Measurements from ENCODE around the gene NFIX.

The NFIX gene

DNA sequence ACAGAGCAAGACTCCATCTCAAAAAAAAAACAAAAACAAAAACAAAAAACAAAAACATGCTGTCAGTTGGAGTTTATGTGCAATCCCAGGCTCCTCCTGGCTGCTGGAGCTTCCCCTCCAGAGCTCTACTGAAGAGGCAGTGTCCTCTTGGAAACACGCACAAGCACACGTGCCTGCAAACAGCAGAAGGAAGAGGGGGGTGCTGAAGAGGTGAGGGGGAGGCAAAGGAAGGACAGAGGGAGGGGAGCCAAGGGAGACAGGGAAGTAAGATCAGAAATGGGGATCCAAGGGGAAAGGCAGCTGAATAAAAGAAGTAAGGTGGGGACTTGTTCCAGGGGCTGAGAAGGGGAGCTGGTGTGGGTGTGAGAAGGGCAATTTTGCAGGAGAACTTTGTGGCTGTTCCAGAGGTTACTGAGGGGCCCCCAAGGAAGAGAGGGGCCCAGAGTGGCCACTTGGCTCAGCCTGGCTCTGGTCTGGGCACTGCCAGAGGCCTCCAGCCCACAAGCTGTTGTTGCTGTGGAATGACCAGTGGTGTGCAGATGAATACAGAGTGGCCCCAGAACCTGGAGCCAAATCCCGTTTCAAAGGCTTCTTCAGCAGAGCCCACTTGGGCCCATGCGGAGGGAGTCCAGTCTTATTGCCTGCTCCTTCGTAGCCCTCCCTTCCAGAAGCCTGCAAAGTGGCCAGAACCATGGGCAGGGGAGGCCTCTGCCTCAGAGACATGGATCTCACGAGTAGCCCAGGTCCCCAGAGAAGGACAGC lies 73.0 kb downstream of the NFIX start:
- CTCF ChIA-PET: interaction anchor here (0.9 to 2.2 kb wide), 2 partner anchors 26 to 103 kb away, joined by 4 to 8 read pairs; no protein-coding TSS in a partner anchor
- H3K36me3 Mint-ChIP-seq: no peaks in the 10 kb centered on the region
- no peak overlapping the region for H3K27ac Mint-ChIP-seq
- peaks cover 27% of the 10 kb centered on the region for H3K27me3 Mint-ChIP-seq
- H3K4me1 Mint-ChIP-seq: no peaks in the 10 kb centered on the region
- no peaks in the 10 kb centered on the region for H3K9me3 Mint-ChIP-seq
- no peak overlapping the region for H3K4me3 Mint-ChIP-seq
- DNase-seq: no peak

DNA sequence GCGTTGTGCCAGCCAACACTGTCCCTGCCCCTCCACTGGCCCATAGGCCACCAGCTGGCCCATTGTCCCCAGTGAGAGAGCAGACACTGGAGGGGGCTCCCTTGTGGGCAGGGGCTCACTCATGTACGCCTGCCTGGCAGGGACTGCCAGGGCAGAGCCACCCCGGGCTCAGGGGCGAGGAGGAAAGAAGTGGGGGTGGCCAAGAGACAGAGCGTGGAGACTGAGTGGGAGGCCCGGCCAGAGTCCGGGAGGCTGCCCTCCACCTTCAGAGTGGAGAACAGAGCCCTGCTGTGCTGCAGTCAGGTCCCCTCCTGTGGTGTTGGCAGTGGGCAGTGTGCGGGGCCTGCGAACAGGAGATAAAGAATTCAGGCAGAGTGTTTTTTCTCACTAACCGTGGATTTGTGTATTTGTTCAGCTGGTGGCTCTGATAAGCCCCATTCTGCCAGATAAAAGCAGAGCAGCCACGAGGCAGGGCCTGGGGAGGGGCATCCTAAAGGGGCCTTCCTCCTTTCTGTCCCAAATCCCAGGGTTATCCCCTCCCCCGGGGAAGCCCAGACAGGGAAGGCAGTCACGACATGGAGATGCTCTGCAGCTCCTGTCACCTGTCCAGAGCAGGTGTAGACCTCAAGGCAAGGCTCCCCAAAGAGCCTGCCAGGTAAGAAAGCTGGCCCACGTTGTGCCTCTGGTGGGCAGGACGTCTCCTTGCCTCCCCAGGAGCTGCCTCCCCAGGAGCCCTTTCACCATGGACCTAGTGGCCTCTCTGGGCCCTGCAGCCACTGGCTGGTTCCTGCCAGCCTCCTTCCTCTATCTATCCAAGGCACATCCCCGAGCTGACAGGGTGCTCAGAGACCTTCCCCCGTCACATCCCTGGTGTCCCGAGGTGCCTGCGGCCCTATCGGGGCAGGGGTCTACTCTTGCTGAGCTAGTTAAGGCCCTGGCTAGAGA lies 74.4 kb downstream of the NFIX start:
- Mint-ChIP-seq H3K27me3 (peaks cover 22% of the 10 kb centered on the region), H3K36me3 (no peaks in the 10 kb centered on the region), H3K4me1 (no peaks in the 10 kb centered on the region), H3K27ac (no peak overlapping the region), H3K9me3 (no peaks in the 10 kb centered on the region), H3K4me3 (no peak overlapping the region)
- DNase-seq: no peak
- CTCF ChIA-PET: interaction anchor here (2.1 kb wide), 1 partner anchor 8 kb away, joined by 14 read pairs; no protein-coding TSS in a partner anchor

DNA sequence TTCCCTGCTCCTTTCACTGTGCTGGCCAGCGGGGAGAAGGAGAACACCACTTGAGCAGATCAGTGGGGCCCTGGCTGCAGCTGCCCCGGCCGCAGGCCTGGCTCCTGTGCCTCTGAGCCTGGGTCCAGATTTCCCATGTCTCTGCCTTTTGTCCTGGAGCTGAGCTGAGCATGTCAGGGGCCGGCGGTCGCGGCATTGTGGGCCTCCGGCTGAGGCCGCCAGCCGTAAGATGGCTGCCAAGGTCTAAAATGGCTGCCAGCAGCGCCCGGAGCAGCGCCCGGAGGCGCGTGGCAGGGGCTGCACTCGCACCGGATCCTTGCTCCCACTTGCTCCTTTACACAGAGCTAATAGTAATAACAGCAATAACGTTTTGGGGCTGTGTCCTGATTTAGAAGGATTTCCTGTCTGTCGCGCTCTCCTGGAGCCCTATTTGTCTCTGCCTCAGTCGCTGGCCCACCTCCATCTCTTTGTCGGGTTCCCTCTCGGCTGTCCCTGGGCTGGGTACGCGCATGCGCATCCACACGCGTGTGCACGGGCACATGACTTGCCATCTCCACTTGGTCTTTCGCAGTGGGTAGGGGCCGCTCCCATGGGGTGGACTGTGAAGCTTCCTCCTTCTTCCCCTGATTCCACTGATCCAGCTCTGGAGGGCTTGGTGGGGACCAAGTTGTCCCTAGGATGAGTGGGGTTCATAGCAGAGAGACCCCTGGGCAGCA lies 75.3 kb downstream of the NFIX start:
- Mint-ChIP-seq H3K27ac (no peak overlapping the region), H3K27me3 (peaks cover 25% of the 10 kb centered on the region), H3K4me1 (no peaks in the 10 kb centered on the region), H3K4me3 (no peak overlapping the region), H3K9me3 (no peaks in the 10 kb centered on the region), H3K36me3 (no peaks in the 10 kb centered on the region)
- DNase-seq: no peak
- CTCF ChIA-PET: interaction anchor here (2.1 kb wide), 1 partner anchor 9 kb away, joined by 14 read pairs; no protein-coding TSS in a partner anchor

DNA sequence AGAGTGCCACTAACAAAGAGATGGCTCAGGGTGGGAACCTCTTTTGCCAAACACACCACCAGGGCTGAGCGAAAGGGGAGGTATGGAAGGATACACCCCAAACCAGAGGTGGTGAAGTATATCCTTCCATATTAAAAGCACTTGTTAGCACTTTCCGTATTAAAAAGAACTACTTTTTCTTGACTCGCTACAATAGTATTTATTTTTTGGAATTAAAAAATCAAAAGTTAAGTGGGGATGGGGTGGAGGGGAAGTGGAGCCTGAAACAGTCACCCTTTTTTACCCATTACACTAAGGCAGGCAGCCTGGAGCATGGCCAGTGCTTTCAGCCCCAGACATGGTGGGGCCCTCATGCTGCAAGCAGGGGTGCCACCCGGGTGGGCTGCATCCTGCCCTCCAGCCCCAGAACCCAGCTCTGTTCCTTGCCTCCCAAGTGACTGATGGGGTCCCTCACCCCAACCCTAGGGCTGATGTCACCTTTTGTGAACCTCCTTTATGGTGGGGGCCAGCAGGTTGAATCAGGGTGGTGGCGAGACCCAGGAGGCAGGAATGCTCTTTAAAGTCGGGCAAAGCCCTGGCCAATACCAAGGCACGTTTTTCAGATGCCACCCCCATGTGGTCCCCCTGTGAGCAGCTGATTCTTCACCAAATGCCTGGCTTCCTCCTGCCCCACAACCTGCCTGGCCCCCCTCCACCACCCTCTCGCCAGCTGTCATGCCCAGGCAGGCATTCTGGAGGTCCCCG lies 76.3 kb downstream of the NFIX start:
- Mint-ChIP-seq H3K36me3 (no peaks in the 10 kb centered on the region), H3K4me1 (no peaks in the 10 kb centered on the region), H3K4me3 (no peak overlapping the region), H3K27ac (no peak overlapping the region), H3K9me3 (no peaks in the 10 kb centered on the region), H3K27me3 (peaks cover 25% of the 10 kb centered on the region)
- CTCF ChIA-PET: interaction anchor here (2.1 kb wide), 1 partner anchor 10 kb away, joined by 14 read pairs; no protein-coding TSS in a partner anchor
- no peak for DNase-seq

DNA sequence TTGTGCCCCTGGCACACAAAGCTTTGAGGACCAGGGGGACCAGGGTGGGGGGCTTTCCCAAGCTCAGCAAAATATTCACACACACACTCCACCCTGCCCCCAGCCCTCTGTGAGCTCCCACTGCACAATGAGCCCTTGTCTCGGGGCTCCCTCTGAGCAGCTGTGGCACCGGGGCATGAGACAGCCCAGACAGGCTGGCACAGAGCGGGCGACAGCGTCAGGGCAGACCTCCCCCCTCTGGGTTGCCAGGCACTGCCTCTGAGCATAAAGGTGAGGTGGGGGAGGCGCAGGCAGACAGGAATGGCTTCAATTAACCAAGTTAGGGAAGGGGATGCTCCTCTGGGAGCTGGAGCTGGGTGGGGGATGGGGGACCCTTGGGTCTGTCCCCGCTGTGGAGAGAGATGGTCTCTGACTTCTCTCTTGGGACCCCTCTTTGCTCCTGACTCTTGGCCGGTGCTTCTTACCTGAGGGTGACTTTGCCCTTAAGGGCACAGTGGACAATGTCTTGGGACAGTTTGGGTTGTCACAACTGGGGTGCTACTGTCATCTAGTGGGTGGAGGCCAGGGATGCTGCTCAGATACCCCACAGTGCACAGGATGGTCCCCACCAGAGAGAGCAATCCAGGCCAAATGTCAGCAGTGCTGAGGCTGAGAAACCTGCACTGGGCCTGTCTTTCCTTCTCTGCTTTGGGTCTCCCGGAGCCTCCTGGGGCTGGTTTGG lies 77.1 kb downstream of the NFIX start:
- H3K9me3 Mint-ChIP-seq: no peaks in the 10 kb centered on the region
- DNase-seq: no peak
- H3K4me3 Mint-ChIP-seq: no peak overlapping the region
- H3K27me3 Mint-ChIP-seq: peaks cover 25% of the 10 kb centered on the region
- CTCF ChIA-PET: interaction anchor here (1.2 to 1.9 kb wide), 2 partner anchors 11 to 107 kb away, joined by 4 to 10 read pairs; no protein-coding TSS in a partner anchor
- no peak overlapping the region for H3K27ac Mint-ChIP-seq
- H3K36me3 Mint-ChIP-seq: no peaks in the 10 kb centered on the region
- H3K4me1 Mint-ChIP-seq: no peaks in the 10 kb centered on the region

DNA sequence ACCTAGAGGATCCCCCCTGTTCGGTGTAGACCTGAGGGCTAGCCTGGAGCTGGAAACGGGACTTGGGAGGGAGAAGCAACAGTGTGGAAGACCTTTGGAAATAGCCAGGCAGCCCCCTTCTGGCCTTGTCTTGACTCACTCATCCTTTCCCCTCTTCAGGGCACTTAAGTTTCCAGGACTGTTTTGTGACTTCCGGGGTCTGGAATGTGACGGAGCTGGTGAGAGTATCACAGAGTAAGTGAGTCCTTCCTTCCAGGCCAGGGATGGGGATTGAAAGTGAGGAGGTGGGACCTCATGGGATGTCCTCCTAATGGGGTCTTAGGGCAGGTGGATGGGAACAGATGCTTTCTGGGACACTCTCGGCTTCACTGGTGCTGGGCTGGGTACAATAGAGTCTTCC lies 78.0 kb downstream of the NFIX start:
- DNase-seq: no peak
- H3K36me3 Mint-ChIP-seq: no peaks in the 10 kb centered on the region
- no peak overlapping the region for H3K4me3 Mint-ChIP-seq
- no peaks in the 10 kb centered on the region for H3K9me3 Mint-ChIP-seq
- CTCF ChIA-PET: interaction anchor here (1.2 to 1.9 kb wide), 2 partner anchors 12 to 108 kb away, joined by 4 to 10 read pairs; no protein-coding TSS in a partner anchor
- H3K27me3 Mint-ChIP-seq: peaks cover 28% of the 10 kb centered on the region
- no peak overlapping the region for H3K27ac Mint-ChIP-seq
- H3K4me1 Mint-ChIP-seq: no peaks in the 10 kb centered on the region

DNA sequence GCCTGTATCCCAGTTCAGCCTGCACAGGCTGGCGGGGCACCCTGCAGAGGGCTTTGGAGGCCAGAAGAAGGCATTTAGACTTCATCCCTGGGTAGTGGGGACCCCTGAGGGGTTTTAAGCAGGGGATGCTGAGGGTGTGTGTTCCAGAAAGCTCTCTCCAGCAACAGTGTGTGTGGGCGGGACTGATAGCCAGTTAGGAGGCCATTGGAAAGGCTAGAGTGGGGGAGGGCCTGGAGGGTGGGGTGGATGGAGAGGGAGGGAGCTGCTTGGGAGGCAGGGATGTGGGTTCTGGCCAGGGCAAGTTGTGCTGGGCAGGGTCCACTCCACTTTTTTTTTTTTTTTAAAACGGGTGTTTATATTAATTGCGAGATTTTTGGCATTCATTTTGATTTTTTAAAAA lies 79.1 kb downstream of the NFIX start:
- Mint-ChIP-seq H3K9me3 (no peaks in the 10 kb centered on the region), H3K27me3 (peaks cover 31% of the 10 kb centered on the region), H3K4me1 (no peaks in the 10 kb centered on the region), H3K27ac (no peak overlapping the region), H3K4me3 (no peak overlapping the region), H3K36me3 (no peaks in the 10 kb centered on the region)
- CTCF ChIA-PET: interaction anchor here (0.7 to 1.9 kb wide), 2 partner anchors 13 to 109 kb away, joined by 3 to 10 read pairs; no protein-coding TSS in a partner anchor
- no peak for DNase-seq

DNA sequence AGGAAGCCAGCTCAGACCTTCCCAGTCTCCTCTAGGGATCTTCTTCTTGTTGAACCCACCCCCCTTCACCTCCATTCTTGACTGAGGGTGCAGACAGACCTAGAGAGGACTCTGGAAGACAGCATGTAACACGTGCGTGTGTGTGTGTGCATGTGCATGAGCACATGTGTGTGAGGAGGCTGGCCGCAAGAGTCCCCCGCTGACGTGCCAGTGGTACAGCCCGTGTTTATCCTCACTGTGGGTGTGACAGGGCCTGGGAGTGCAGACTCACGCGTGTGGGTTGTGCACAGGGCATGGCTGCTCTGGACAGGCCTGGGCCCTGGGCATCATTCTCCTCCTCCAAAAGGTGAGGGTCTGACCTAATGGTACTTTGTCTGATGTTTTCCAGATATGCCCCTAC lies 81.0 kb downstream of the NFIX start:
- Mint-ChIP-seq H3K27ac (no peak overlapping the region), H3K36me3 (no peaks in the 10 kb centered on the region), H3K27me3 (peaks cover 28% of the 10 kb centered on the region), H3K9me3 (no peaks in the 10 kb centered on the region), H3K4me1 (no peaks in the 10 kb centered on the region), H3K4me3 (no peak overlapping the region)
- CTCF ChIA-PET: interaction anchor here (2.3 kb wide), 1 partner anchor 15 kb away, joined by 9 read pairs; no protein-coding TSS in a partner anchor
- no peak for DNase-seq

DNA sequence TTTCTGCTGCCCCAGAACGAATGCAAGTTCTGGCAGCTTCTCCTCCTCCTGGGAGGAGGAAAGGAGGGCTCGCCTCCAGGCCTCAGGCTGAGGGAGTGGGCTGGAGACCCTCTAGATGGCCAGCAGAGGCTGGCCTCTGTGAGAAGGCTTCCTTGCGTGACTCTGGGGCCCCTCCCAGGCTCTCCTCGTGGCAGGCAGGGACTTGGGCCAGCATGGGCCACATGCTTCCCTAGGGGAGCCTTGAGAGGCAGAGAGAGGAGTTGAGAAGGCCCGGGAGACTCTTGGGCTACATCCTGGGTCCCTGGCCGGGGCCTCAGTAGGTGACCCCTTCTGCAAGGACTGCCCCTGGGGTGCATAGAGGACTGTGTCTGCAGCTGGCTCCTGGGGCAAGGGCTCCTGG lies 81.5 kb downstream of the NFIX start:
- no peaks in the 10 kb centered on the region for H3K36me3 Mint-ChIP-seq
- H3K27ac Mint-ChIP-seq: no peak overlapping the region
- no peaks in the 10 kb centered on the region for H3K4me1 Mint-ChIP-seq
- no peaks in the 10 kb centered on the region for H3K9me3 Mint-ChIP-seq
- no peak overlapping the region for H3K4me3 Mint-ChIP-seq
- peaks cover 28% of the 10 kb centered on the region for H3K27me3 Mint-ChIP-seq
- CTCF ChIA-PET: interaction anchor here (2.3 kb wide), 1 partner anchor 15 kb away, joined by 9 read pairs; no protein-coding TSS in a partner anchor
- no peak for DNase-seq

DNA sequence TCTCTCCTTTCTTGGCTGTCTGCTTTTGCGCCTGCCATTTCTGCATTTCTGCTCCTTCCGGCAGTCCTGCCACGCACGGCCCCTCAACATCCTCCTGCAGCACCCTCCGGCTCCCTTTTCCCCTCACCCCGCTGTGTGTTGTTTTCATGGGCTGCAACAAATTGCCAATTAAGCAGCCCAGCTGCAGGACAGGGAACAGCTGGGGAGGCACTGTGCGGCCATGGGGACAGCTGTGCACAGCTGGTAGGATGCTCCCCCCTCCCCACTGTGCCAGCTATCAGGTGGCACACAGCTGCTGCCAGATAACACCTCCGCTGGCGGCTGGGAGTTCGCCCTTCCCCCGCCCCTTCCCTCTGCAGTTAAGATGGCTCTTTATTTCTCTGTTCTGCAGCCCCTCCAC lies 82.0 kb downstream of the NFIX start:
- H3K27me3 Mint-ChIP-seq: peaks cover 24% of the 10 kb centered on the region
- no peak overlapping the region for H3K27ac Mint-ChIP-seq
- no peak for DNase-seq
- CTCF ChIA-PET: interaction anchor here (2.3 to 2.7 kb wide), 2 partner anchors 16 to 112 kb away, joined by 8 to 9 read pairs; no protein-coding TSS in a partner anchor
- no peak overlapping the region for H3K4me3 Mint-ChIP-seq
- H3K36me3 Mint-ChIP-seq: no peaks in the 10 kb centered on the region
- H3K9me3 Mint-ChIP-seq: no peaks in the 10 kb centered on the region
- H3K4me1 Mint-ChIP-seq: no peaks in the 10 kb centered on the region

DNA sequence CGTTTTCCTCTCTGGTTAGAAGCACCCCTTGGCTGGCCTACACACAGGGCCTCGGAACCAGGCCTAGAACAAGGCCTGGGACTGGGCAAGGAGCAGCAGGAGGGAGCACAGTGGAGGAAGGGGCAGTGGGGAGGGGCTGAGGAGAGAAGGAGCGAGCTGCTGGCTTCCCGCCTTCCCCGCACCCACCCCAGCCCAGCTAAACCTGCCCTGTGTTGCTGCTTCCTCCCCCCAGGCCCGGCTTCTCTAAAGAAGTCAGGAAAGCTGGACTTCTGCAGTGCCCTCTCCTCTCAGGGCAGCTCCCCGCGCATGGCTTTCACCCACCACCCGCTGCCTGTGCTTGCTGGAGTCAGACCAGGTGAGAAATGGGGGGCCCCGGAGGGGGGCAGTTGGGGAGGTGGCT lies 83.1 kb downstream of the NFIX start:
- no peaks in the 10 kb centered on the region for H3K4me1 Mint-ChIP-seq
- no peak overlapping the region for H3K27ac Mint-ChIP-seq
- DNase-seq: no peak
- CTCF ChIA-PET: interaction anchor here (0.7 to 2.7 kb wide), 2 partner anchors 17 to 113 kb away, joined by 3 to 8 read pairs; no protein-coding TSS in a partner anchor
- H3K27me3 Mint-ChIP-seq: peaks cover 15% of the 10 kb centered on the region
- no peaks in the 10 kb centered on the region for H3K36me3 Mint-ChIP-seq
- H3K9me3 Mint-ChIP-seq: no peaks in the 10 kb centered on the region
- H3K4me3 Mint-ChIP-seq: no peak overlapping the region

DNA sequence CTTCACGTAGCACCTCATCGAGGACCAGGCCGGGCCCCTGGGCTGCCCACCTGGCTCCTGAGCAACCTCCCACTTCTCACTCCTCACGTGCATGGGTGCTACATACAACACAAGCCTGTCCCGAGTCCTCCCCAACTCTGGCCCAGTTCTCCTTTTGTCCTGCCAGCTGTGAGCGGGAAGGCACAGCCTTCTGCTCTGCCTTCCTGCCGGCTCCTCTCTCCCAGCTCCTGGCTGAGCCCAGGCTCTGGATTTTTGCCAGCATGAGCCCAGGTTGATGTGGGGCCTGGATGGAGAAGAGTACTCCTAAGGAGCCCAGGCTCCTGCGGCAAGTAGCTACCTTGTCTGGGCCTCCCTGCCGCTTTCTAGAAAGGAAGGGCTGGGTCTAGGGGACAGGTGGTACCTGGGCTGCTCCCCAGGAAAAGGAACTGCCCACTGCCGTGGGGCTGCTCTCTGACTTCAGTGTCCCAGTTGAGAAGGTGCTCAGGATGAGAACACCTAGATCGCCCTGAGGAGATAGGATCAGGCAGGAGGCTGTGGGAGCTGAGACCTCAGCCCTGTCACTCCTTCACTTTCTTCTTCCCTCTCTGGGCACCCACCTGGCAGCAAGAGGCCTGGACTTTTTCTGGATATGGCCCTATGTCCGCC lies 83.7 kb downstream of the NFIX start:
- CTCF ChIA-PET: interaction anchor here (0.7 to 2.7 kb wide), 3 partner anchors 18 to 114 kb away, joined by 3 to 8 read pairs (median 5); no protein-coding TSS in a partner anchor
- H3K27ac Mint-ChIP-seq: no peak overlapping the region
- H3K9me3 Mint-ChIP-seq: no peaks in the 10 kb centered on the region
- no peaks in the 10 kb centered on the region for H3K4me1 Mint-ChIP-seq
- no peak overlapping the region for H3K4me3 Mint-ChIP-seq
- peaks cover 16% of the 10 kb centered on the region for H3K27me3 Mint-ChIP-seq
- no peaks in the 10 kb centered on the region for H3K36me3 Mint-ChIP-seq
- no peak for DNase-seq
